Activated CD4-positive, CD25-positive, alpha-beta regulatory T cell treated with anti-CD3 and anti-CD28 coated beads, Interleukin-2, amount 50 U/mL, for 72 hours (primary cell): ENCODE data around the gene PCED1A.
"Not testable (repeated sequence)": the region's sequence is repeated elsewhere in the genome, so short reads cannot be mapped to it uniquely, and the experiment has no call there.

ENCODE experiments used
- DNase-seq: peaks from one replicate; pipeline ENCODE4 v3.0.0; 2021

PCED1A gene

DNA sequence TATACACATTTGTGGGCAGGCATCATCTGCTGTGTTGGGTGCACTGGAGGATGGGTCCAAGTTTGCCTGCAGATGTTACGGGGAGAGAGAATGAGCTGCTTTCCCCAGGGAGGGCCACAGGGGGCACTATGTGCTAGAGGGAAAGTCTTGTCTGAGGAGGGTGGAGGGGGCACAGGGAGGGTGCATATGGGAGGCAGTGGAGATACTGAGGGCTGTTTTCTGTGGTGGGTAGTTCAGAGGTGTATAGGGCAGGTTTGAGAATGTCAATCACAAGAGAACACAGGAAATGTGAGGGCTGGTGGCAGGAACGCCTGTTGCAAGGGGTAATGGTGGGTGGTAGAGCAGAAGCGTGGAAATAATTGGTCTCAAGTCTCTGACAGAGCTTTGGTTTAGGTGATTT is 25.2 kb upstream of the PCED1A start:
- no peak for DNase-seq

DNA sequence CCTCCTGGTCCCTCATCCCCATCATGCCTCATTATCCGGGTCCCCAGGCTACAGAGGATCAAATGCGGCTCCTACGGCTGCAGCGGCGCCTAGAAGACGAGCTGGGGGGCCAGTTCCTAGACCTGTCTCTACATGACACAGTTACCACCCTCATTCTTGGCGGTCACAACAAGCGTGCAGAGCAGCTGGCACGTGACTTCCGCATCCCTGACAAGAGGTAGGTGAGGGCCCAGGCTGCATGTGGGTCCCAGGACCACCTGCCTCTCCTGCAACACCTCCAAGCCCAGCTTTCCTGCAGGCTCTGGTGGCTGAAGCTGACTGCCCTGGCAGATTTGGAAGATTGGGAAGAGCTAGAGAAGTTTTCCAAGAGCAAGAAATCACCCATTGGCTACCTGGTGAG is 24.6 kb upstream of the PCED1A start:
- no peak for DNase-seq

DNA sequence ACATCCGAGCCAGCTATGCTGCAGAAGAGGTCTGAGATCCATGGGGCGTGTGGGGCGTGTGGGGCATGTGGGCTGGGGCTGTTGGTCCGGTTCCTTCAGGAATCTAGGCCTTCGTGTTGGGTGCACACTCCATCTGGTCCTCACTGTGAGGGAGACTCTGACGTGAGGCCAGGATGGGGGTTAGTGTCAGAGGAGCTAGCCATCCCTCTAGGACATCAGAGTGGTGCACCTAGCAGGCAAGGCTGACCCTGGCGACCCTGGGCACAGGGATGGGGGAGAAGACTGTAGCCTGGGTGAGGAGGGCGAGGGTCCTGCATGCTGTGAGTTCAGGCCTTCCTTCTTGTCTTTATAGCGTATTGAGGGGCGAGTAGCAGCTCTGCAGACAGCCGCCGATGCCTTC is 24.2 kb upstream of the PCED1A start:
- no peak for DNase-seq

DNA sequence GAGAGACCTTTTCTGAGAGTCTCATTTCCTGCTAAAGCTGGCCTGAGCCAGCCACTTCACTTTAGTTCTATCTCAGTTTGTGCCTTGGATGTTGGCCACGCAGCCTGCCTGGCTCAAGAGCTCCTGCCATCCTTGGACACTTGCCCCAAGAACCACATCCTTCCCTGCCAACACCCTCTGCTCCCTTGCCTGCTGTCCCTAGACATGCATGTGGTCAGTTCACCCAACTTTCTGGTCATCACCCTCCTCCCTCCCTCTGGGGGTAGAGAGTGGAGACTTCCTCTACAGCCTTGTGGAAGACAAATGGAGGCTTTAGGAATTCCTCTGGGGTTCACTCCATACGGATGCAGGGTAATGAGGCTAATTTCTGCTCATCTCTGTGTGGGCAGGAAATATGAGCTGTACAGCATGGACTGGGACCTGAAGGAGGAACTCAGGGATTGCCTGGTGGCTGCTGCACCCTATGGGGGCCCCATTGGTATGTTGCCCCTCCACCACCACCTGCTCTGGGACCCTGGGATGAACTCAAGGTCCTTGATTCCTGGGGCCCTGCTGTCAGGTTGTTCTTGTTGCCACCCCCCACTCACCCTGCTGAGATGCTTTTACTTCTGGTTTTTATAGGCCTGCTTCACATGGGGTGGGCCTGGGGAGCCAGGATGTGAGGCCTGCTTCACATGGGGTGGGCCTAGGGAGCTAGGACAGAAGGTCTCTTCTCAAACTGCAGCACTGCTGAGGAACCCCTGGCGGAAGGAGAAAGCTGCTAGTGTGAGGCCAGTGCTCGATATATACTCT is 19.1 kb upstream of the PCED1A start:
- DNase-seq: no peak

DNA sequence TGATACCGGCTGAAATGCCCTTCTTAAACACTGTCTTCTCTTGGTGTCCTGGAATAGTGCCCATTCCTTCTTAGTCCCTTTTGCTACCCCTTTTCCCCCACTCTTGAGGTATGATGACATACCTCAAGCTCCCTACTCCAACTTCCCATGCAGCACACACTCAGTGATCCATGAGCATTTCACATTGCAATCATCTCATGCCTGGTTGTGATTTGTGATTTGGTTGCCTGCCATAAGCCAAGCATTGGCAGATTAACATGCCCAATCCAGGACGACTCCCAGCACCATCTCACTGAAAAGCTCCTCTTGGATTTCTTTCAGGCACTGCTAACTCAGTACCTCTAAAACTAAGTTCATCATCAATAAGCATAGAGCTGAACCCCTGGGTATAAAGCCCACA is 18.1 kb upstream of the PCED1A start:
- DNase-seq: no peak

DNA sequence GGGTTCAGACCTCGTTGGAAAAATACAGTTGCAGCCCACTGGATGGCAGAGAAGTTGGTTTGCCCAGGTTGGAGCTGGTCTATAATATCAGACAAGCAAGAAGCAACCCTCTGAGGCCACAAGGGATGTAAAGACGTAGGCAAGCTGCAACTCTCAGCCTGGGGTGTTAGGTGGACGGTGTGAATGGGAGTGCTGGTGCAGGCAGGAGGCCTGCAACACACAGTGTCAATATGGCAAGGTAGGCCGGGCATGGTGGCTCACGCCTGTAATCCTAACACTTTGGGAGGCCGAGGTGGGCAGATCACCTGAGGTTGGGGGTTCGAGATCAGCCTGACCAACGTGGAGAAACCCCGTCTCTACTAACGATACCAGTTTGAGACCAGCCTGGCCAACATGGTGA is 10.6 kb upstream of the PCED1A start:
- DNase-seq: no peak

DNA sequence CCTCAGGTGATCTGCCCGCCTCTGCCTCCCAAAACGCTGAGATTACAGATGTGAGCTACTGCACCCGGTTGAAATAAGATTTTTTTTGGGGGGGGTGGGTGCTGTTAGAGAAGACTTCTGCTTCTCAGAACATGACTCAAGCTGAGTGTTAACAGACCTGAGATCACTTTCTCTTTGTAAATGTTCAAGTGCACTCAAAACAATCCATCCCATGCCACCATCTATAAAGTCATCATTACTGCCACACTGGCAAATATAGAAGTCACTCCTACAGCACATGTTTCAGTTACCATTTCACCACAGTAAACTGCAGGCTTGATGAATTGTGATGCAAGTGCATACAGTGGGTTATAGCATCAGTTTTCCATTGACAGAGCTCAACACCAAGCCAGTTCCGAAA is 9.1 kb upstream of the PCED1A start:
- DNase-seq: no peak

DNA sequence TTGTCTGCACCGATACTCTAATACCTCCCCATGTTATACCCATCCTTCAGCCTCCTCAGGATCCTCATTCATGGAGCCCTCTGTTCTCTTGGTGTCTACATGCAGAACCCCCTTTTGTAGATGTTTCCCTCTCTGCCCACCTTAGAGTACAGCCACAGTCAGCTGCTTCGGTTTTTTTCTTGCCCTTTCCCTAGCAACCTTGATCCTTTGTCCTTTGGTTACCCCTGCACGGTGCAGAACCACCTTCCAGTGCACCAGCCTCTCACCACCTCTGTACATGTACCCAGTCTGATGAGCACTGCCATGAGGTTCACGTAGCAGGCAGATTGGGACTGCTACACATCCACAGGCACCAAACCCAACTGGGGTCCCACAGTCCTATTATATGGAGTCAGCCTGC is 7.3 kb upstream of the PCED1A start:
- no peak for DNase-seq

DNA sequence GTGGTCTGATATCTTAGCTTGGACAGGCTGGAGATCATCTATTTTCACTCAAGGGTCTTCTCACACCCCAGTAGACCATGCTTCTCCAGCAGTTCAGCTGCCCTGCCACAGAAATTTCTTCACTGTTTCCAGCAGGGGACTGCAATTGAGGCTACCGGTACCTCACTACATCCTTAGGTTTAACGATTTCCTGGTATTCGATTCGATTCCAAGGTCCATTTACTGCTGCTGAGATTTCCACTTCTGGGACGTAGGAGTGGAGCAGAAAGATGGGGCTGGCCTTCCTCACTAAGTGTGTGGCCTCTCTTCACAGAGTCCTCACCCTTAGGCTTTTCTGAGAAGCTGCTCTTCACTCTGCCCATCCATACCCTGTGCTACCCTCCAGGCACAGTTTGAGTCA is 6.2 kb upstream of the PCED1A start:
- no peak for DNase-seq

DNA sequence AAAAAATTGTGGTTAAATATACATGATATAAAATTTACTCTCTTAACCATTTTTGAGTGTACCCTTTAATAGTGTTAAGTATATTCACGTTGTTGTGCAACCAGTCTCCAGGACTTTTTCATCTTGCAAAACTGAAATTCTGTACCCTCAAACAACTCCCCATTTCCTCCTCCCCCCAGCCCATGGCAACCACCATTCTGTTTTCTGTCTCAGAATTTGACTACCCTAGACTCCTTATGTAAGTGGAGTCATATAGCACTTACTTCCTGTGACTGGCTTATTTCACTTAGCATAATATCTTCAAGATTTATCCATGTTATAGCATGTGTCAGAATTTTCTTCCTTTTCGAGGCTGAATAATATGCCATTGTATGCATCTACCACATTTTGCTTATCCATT is 5.2 kb upstream of the PCED1A start:
- no peak for DNase-seq

DNA sequence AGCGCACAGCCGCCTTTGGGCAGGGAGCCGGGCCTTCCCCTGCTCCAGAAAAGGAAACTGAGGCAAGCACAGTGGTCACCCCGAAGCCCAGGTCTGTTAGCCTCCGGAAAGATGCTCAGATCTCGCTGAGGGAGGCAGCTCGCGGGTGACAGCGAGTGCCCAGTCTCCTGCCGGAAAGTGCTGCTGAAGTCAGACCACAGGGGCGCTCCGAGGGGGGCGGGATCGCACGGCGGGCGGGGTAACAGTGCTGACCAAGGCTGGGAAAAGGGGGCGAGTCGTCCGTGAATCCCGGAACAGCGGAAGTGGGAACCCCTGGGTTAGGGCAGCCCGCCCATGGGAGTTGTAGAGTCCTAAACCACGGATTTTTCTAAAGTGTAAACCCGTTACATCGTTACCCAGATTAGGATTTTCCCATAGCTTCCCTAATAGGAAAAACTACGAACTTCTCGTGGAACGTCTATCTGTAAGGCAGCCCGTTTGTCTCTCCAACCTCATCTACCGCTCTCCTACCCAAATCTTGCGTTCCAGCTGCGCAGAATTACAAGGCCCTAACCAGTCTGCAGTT is 594 bp upstream of the PCED1A start:
- no peak for DNase-seq

DNA sequence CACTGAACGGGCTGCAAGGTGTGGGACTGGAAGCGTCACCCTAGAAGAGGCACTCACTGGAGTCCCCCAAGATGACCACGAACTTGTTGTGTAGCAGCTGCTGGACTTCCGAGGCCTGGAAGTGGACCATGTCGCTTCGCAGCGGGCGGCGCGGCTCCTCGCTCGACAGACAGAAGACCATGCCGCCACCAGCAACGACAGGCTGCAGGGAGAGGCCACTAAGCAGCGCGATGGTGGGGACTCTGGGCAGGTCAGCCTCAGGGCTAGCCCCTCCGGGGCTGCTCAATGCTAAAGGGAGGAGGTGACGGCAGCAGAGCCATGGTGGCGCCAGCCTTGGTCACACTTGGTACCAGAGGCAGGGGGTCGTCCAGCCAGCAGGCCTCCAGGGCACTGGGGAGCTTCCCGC is 720 bp downstream of the PCED1A start:
- peak; percentile 42 for DNase-seq

DNA sequence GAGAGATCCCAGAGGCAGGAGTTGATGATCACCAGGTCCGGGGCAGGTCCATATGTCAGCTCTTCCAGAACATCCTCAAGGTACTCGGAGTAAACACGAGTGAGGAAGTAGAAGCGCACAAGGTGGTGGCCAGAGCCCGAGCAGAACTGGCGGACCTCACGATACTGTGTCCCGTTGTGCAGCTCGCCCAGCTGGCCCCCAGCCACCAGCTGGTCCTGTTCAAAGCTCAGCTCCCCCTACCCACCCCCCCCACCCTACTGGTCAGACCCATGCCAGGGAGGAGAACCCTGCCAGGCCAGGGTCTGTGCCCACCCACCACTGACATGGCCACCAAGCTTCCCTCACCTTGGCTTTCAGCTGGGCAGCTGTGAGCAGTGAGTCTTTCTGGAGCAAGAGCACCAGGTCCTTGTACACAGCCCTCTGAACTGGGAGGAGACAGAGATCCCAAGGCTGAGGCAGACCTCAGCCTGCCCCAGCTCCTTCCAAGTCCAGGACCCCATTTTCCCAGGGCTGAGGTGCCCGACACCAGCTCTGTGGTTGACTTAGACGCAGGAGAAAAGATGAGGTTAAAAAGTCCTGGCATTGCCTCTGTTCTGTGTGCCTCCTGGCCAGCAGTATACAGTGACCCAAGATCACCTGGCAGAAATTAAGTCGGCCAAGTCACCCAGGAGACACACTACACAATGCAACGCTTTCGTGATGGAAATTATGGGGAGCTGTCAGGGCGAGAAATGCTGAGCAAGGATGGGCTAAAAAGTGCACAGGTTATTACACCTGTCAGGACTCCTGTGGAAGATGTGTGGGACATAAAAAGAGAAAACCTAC is 1.4 kb downstream of the PCED1A start:
- no peak for DNase-seq

DNA sequence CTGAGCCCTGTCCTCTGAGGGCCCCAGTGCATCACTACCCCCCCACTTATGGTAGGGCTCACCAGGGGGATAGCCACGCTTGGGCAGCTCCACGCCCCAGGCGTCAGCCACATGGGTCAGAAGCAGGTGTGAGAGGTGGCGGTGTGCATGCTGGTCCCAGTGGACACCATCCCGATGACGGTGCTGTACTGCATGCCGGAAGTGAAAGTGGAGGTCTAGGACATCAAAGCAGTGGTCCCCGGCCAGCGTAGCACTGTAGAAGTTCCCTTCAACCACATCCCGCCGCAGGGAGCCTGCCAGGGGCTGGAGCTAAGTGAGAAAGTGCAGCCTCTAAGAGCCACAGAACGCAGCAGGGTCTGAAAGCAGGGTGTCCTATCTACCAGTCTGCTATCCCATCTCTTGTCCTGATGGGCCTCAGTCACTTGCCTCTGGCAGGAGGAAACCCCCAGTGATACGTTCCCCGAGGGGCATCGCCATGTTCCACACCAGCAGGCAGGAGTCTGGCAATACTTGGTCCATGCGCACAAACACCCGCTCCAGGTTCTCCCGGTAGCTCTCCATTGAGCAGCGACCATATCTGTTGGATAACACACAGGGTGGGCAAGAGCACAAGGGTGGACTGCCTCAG is 2.2 kb downstream of the PCED1A start:
- no peak for DNase-seq

DNA sequence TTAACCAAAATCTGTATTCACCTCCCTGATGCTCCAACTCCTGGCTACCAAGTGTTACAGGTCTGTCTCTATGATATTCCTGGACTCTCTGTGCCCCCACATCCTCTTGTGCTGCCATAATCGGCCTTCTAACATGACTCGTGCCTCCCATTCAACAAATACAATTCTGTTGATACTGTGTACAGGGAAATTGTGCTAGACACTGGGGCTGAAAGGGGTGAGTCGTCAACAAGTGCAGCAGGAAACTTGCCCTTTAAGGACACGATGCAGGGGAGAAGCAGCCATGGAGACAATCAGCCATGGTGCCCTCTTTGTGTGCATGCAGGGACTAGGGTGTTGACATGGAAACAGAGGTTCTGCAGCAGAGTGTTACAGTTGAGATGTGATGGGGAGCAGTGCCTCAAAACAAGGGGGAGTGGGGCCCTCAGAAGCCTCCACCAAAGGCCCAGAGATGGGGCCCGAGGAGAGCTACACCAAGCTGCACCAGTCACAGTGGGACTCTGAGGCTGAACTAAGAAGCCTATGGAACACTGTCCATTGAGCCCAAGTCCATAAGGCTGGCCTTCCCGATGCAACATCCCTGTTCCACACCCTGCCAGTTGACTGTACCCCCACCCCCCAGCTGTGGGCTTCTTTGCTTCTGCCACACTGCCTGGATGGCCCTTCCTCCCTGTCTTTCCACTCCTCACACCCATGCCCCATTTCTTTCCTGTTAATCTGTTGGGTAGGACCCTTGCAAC is 3.1 kb downstream of the PCED1A start:
- DNase-seq: no peak

DNA sequence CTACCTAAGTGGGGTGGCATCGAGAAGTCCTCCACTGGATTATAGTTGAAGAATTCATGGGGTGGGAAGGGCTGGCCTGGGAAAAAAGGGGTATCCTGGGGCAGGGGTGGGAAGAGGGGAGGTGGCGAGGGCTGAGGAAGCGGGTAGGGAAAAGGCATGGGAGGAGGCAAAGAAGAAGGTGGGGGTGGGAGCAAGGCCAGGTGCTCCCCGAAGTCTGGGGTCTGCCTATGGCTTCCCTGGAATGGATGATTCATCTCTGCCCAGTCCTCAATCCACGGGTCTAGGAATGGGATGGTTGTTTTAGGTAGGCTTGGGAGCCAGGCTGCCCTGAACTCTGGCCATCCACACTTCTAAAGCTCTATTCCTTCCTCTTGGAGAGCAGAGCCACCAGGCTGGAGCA is 4.4 kb downstream of the PCED1A start:
- DNase-seq: no peak

DNA sequence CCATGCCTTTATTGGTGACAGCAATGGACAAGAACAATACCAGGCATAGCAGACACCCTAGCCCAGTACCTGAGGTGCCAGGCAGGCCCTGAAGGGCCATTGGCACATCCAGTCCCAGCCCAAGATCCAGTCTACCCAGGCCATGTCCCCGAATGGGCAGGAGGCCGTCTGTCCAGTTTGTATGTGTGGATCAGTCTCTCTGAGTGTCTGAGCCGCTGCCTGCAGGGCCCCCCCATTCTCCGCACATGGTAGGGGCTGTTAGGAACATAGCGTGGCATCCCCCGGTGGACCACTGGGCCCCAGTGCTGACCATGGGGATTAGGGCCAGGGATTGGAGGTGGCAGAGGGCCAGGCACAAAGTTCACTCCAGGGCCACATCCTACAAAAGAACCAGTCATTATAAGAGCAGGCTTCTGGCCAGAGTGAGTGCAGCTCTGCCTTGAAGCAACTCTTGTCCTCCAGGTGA is 5.1 kb downstream of the PCED1A start:
- no peak for DNase-seq

DNA sequence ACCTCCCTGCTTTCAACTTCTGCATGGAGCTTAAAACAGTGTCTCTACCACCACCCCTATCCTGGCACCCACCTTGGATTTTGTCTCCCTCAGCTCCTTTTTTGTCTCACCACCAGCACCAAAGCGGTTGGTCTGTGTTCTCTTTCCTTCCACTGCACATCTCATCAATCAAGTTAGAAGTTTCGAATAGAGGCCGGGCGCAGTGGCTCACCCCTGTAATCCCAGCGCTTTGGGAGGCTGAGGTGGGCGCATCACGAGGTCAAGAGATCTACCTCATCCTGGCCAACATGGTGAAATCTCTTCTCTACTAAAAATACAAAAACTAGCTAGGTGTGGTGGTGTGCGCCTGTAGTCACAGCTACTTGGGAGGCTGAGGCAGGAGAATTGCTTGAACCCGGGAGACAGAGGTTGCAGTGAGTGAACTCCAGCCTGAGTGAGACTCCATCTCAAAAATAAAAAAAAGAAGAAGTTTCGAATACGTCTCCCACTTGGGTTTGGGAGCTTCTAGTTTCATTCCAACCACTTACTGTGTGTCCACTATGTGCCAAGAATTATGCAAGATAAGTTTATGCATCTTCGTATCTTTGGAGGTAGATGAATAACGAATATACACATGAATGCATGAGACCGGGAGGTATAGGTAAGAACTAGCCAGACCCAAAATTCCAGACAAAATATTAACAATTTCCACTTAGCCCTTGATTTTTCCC is 5.9 kb downstream of the PCED1A start:
- no peak for DNase-seq

DNA sequence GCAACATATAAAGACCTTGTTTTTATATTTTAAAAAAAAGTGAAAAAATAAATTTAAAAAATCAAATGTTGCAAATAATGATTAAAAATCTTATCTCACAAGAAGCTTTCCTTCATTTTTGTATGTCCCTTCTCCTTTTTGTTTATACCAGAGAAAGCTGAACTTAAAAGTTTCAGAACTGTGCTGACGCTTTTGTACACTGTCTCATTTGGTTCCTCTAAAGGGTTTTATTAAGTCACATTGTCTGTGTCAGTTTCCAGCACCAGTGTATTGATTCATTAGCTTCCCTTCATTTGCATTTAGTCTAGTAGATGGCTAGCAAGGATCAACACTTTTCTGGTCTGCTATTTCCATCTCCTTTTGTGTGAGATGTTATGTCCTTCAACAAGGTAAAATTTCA is 6.7 kb downstream of the PCED1A start:
- DNase-seq: no peak

DNA sequence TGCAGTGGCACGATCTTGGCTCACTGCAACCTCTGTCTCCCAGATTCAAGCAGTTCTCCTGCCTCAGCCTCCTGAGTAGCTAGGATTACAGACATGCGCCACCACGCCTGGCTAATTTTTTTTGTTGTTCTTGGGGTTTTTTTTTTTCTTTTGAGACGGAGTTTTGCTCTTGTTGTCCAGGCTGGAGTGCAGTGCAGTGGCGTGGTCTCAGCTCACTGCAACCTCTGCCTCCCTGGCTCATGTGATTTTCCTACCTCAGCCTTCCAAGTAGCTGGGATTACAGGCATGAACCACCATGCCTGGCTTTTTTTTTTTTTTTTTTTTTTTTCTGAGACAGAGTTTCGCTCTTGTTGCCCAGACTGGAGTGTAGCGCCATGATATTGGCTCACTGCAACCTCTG is 9.2 kb downstream of the PCED1A start:
- DNase-seq: not testable (repeated sequence)

DNA sequence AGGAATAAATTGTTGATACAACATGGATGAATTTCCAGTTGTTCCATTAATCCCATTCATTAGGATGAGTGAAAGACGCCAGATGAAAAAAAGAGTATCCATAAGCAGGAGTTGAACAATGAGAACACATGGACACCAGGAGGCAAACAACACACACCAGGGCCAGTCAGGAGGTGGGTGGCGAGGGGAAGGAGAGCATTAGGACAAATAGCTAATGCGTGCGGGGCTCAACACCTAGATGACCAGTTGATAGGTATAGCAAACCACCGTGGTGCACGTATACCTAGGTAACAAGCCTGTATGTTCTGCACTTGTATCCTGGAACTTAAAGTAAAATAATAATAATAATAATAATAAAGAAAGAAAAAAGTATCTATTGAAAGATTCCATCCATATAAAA is 11.1 kb downstream of the PCED1A start:
- DNase-seq: no peak

DNA sequence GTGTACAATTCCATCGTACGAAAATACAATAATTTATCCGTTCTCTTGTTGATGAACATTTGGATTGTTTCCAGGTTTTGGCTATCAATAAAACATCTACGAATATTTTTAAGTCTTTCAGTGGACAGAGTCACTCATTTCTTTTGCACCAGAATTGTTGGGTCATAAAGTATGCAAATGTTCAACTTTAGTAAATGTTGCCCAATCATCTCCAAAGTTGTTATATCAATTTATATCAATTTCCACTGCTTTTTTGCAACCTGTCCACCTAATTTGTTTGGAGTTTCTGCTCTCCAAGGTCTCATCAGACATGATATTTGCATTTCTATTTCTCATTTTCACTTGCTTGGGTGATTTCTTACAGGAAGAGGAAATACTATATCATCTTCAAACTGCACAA is 13.8 kb downstream of the PCED1A start:
- DNase-seq: no peak
